Endothelial cell of umbilical vein (primary cell): Measurements from ENCODE around the gene ATOSA. TPM values are rescaled to one million over a fixed set of nuclear protein-coding genes. Genes with fewer than 3 reads are reported as not detected.

Experiments
- BruUV-seq: library from RNA; stranded (reverse); fragments of 400-500 nt; replicated peaks from 2 replicates; lab custom pipeline; 2021; lab: Mats Ljungman, UMichigan
- CTCF ChIA-PET: fragments of 300-600, 350-600 bp; sonication (Branson Sonifier 250); formaldehyde crosslinking; loops from one replicate; lab custom pipeline; 2021; ENCODE audit warnings: antibody characterized with exemption, inconsistent platforms; lab: Charles Lee
- POLR2A ChIA-PET: fragments of 300-600, 350-600 bp; sonication (Branson Sonifier 250); formaldehyde crosslinking; loops from one replicate; lab custom pipeline; 2021; ENCODE audit warnings: antibody characterized with exemption, inconsistent platforms; lab: Charles Lee
- DNase-seq: peaks from one replicate; pipeline ENCODE4 v3.0.0-alpha.2; 2011; ENCODE audit warnings: low read depth, low spot score
- FAIRE-seq: peaks from 2 replicates; lab custom pipeline; 2011; peaks lifted over from hg19 to GRCh38; lab: Jason Lieb, UNC
- H2AFZ ChIP-seq: 2 replicates; pipeline ENCODE4 v1.6.0; 2012; ENCODE audit warnings: low read depth, low read length, control low read depth, inconsistent platforms
- H3K27ac ChIP-seq: 2 replicates; pipeline ENCODE4 v1.5.1; 2011; ENCODE audit warnings: low read depth, mild to moderate bottlenecking, control low read depth, low read length, moderate library complexity; ENCODE audit not compliant: insufficient read depth
- H3K27me3 ChIP-seq, 2 experiments: 2 replicates each; pipeline versions ENCODE4 v1.6.0 to v1.6.1; 2011; ENCODE audit warnings: low read length in 2 of 2, mixed read lengths in 1 of 2; ENCODE audit not compliant: control insufficient read depth in 2 of 2, insufficient read depth in 2 of 2
- H3K36me3 ChIP-seq, 2 experiments: 2 replicates in 1 of 2; 3 replicates in 1 of 2; pipeline ENCODE4 v1.5.1; 2011; ENCODE audit warnings: low read length in 2 of 2, mild to moderate bottlenecking in 1 of 2, moderate library complexity in 1 of 2; ENCODE audit not compliant: control insufficient read depth in 2 of 2, insufficient read depth in 2 of 2; ENCODE audit errors: extremely low read depth in 1 of 2
- H3K4me1 ChIP-seq: 3 replicates; pipeline ENCODE4 v1.5.1; 2011; ENCODE audit warnings: mild to moderate bottlenecking, low read length; ENCODE audit not compliant: control insufficient read depth, insufficient read depth; ENCODE audit errors: extremely low read depth
- H3K4me2 ChIP-seq: 2 replicates; pipeline ENCODE4 v1.6.1; 2011; ENCODE audit warnings: low read length, control low read depth, mixed read lengths; ENCODE audit not compliant: insufficient read depth
- H3K4me3 ChIP-seq, 3 experiments: fragments of 200-600 bp in 1 of 3; sonication (generic), shearing (Covaris generic) in 1 of 3; replicated peaks in 1 of 3; 2 replicates each; pipeline ENCODE4 v1.5.1; 2011 to 2016; ENCODE audit warnings: control low read depth in 3 of 3, low read length in 3 of 3, mild to moderate bottlenecking in 2 of 3, inconsistent platforms in 1 of 3, low read depth in 1 of 3, moderate library complexity in 1 of 3; ENCODE audit not compliant: insufficient read depth in 1 of 3
- H3K79me2 ChIP-seq: 2 replicates; pipeline ENCODE4 v1.6.0; 2012; ENCODE audit warnings: low read length, inconsistent platforms; ENCODE audit not compliant: control insufficient read depth, insufficient read depth
- H3K9ac ChIP-seq: replicated peaks from 2 replicates; pipeline ENCODE3; 2011; ENCODE audit warnings: low read length, control low read depth; ENCODE audit not compliant: insufficient read depth; ENCODE audit errors: extremely low read depth
- H3K9me1 ChIP-seq: replicated peaks from 3 replicates; pipeline ENCODE4 v1.6.0; 2011; ENCODE audit warnings: mild to moderate bottlenecking, low read length; ENCODE audit not compliant: control insufficient read depth, insufficient read depth; ENCODE audit errors: extremely low read depth
- H3K9me3 ChIP-seq: replicated peaks from 2 replicates; pipeline ENCODE4 v1.5.1; 2012; ENCODE audit warnings: low read length, inconsistent platforms; ENCODE audit not compliant: control insufficient read depth, insufficient read depth
- H4K20me1 ChIP-seq: replicated peaks from 2 replicates; pipeline ENCODE3; 2011; ENCODE audit warnings: mild to moderate bottlenecking, low read length; ENCODE audit not compliant: control insufficient read depth, insufficient read depth; ENCODE audit errors: extremely low read depth
- EZH2 ChIP-seq: IDR thresholded peaks from 2 replicates; pipeline ENCODE4 v1.6.1; 2012; ENCODE audit warnings: borderline replicate concordance, low read depth, mild to moderate bottlenecking, moderate library complexity, low read length, inconsistent platforms; ENCODE audit not compliant: severe bottlenecking
- FOS ChIP-seq: IDR thresholded peaks from 2 replicates; pipeline ENCODE4 v1.6.1; 2011; ENCODE audit warnings: mild to moderate bottlenecking, low read length, moderate library complexity, borderline replicate concordance; ENCODE audit not compliant: insufficient read depth
- GATA2 ChIP-seq: IDR thresholded peaks from 2 replicates; pipeline ENCODE4 v1.7.0; 2011; ENCODE audit warnings: low read depth, mild to moderate bottlenecking, moderate library complexity, mixed read lengths, low read length; ENCODE audit not compliant: insufficient read length, insufficient read depth
- JUN ChIP-seq: IDR thresholded peaks from 2 replicates; pipeline ENCODE4 v1.6.1; 2011; ENCODE audit warnings: borderline replicate concordance, low read depth; ENCODE audit not compliant: insufficient read length, insufficient read depth
- MYC ChIP-seq: IDR thresholded peaks from one replicate; pipeline ENCODE4 v1.6.1; 2011; ENCODE audit warnings: mild to moderate bottlenecking, low read depth, low read length
- POLR2A ChIP-seq: IDR thresholded peaks from 2 replicates; pipeline ENCODE4 v1.6.1; 2012; ENCODE audit warnings: low read depth, mild to moderate bottlenecking, control low read depth, low read length
- POLR2AphosphoS5 ChIP-seq: IDR thresholded peaks from 2 replicates; pipeline ENCODE4 v1.6.1; 2012; ENCODE audit warnings: low read depth, mild to moderate bottlenecking, control low read depth, low read length, moderate library complexity; ENCODE audit not compliant: insufficient read depth
- dilution Hi-C: fragments of 300-500 bp; cut with MboI; formaldehyde crosslinking; loops from one replicate; pipeline ENCODE4 v1.15.0; 2019; ENCODE audit warnings: low sequenced_read_pairs; ENCODE audit not compliant: extremely low pct_ligation_motif_present
- intact Hi-C: fragments of 100-400 bp; cut with micrococcal nuclease; formaldehyde crosslinking; loops from one replicate; pipeline ENCODE4 v1.10.0; 2022
- polyA plus RNA-seq, 4 experiments: library from polyadenylated mRNA; depleted of rRNA in 3 of 4; stranded (reverse) in 3 of 4; unstranded in 1 of 4; fragments of >200 nt; gene quantifications; 2 replicates each; pipeline versions ENCODE4 v1.2.1 to v1.2.3, GENCODE V29; 2011 to 2012; ENCODE audit warnings: missing spikeins in 1 of 4
- total RNA-seq: library from RNA; stranded (reverse); gene quantifications from 2 replicates; pipeline ENCODE4 v1.2.3, GENCODE V29; 2021
- TF ChIP-seq, protein P1 (sequence below): IDR thresholded peaks from 2 replicates; pipeline ENCODE4 v1.6.1; 2011; ENCODE audit not compliant: insufficient read depth, insufficient read length
- TF ChIP-seq, protein P2 (sequence below), 2 donors: IDR thresholded peaks; 1 replicate in 1 of 2; 2 replicates in 1 of 2; pipeline ENCODE4 v1.5.1; 2011; ENCODE audit warnings: low read length in 2 of 2, mild to moderate bottlenecking in 2 of 2, moderate library complexity in 2 of 2, control low read depth in 1 of 2, inconsistent platforms in 1 of 2, low read depth in 1 of 2; ENCODE audit not compliant: insufficient read depth in 1 of 2; ENCODE audit errors: extremely low read depth in 1 of 2

ATOSA gene
- total and polyA plus RNA-seq, 2 donors (not counting 3 experiments of a cell fraction or from before 2014, with no cell fraction given) = 19.4 to 41.1 TPM

GRCh38 chr15:52726195-52726594 is 47.0 kb upstream of the ATOSA start:
- Histone ChIP-seq H3K79me2 (no peaks in the 10 kb centered on the region), H3K36me3 (no peaks in the 10 kb centered on the region), H3K9me3 (no peaks in the 10 kb centered on the region), H3K9me1 (no peaks in the 10 kb centered on the region), H2AFZ (no peak overlapping the region), H3K4me1 (peaks cover 33% of the 10 kb centered on the region), H3K4me2 (no peak overlapping the region), H3K27ac (no peak overlapping the region), H3K27me3 (no peaks in the 10 kb centered on the region), H3K4me3 (no peak overlapping the region), H3K9ac (no peak overlapping the region), H4K20me1 (no peaks in the 10 kb centered on the region)
- no TSS peak for BruUV-seq
- intact Hi-C loops = no loop called here
- no peak for FAIRE-seq
- TF ChIP-seq FOS (no peak), EZH2 (no peak), POLR2A (no peak), GATA2 (no peak), POLR2AphosphoS5 (no peak), JUN (no peak), MYC (no peak)
- TF ChIP-seq, protein P1, sequence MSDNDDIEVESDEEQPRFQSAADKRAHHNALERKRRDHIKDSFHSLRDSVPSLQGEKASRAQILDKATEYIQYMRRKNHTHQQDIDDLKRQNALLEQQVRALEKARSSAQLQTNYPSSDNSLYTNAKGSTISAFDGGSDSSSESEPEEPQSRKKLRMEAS = no peak
- TF ChIP-seq, protein P2, sequence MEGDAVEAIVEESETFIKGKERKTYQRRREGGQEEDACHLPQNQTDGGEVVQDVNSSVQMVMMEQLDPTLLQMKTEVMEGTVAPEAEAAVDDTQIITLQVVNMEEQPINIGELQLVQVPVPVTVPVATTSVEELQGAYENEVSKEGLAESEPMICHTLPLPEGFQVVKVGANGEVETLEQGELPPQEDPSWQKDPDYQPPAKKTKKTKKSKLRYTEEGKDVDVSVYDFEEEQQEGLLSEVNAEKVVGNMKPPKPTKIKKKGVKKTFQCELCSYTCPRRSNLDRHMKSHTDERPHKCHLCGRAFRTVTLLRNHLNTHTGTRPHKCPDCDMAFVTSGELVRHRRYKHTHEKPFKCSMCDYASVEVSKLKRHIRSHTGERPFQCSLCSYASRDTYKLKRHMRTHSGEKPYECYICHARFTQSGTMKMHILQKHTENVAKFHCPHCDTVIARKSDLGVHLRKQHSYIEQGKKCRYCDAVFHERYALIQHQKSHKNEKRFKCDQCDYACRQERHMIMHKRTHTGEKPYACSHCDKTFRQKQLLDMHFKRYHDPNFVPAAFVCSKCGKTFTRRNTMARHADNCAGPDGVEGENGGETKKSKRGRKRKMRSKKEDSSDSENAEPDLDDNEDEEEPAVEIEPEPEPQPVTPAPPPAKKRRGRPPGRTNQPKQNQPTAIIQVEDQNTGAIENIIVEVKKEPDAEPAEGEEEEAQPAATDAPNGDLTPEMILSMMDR (IDR thresholded peaks at IDR 0.05; ENCODE audit: extremely low read depth in 1 of 2, insufficient read depth in 1 of 2, low read depth in 1 of 2, low read length in 2 of 2) = no peak
- dilution Hi-C loops = no loop called here
- no peak for DNase-seq
- POLR2A ChIA-PET = no interaction called here
- CTCF ChIA-PET = interaction anchor here (1.1 to 2.4 kb wide), 3 partner anchors 8 to 395 kb away, joined by 3 to 7 read pairs (median 6); no protein-coding TSS in a partner anchor
